Sigmoid colon (tissue), 7 donors: Measurements from ENCODE around the gene PIH1D2. TPM values are rescaled to one million over a fixed set of nuclear protein-coding genes. Genes with fewer than 3 reads are reported as not detected.
"Not testable (repeated sequence)": the region's sequence is repeated elsewhere in the genome, so short reads cannot be mapped to it uniquely, and the experiment has no call there.

ENCODE experiments used
- DNase-seq: peaks from one replicate; pipeline ENCODE4 v3.0.0-alpha.2; 2019
- H3K27ac ChIP-seq, 4 donors: fragments of 200-600 bp; sonication (generic); one replicate each; pipeline ENCODE4 v1.5.1; 2016 to 2019; ENCODE audit warnings: mild to moderate bottlenecking in 1 of 4
- H3K27me3 ChIP-seq, 3 donors: fragments of 200-600 bp; sonication (generic); one replicate each; pipeline ENCODE4 v1.5.1; 2019; ENCODE audit warnings: mild to moderate bottlenecking in 1 of 3
- H3K36me3 ChIP-seq, 4 donors: fragments of 200-600 bp; sonication (generic); one replicate each; pipeline ENCODE4 v1.5.1; 2016 to 2019
- H3K4me1 ChIP-seq, 4 donors: fragments of 200-600 bp; sonication (generic); one replicate each; pipeline ENCODE4 v1.5.1; 2017 to 2019
- H3K4me3 ChIP-seq, 4 donors: fragments of 200-600 bp; sonication (generic); one replicate each; pipeline ENCODE4 v1.5.1; 2017 to 2019; ENCODE audit warnings: mild to moderate bottlenecking in 2 of 4, moderate library complexity in 1 of 4
- H3K9me3 ChIP-seq, 4 donors: fragments of 200-600 bp in 3 of 4; sonication (generic) in 3 of 4; one replicate each; pipeline versions ENCODE4 v1.5.1 to v1.6.1; 2013 to 2019
- CTCF ChIP-seq, 4 experiments: fragments of 450-650 bp in 3 of 4; fragments of 200-600 bp in 1 of 4; IDR thresholded peaks; one replicate each; pipeline ENCODE4 v1.5.1; 2016 to 2019; ENCODE audit warnings: antibody characterized with exemption in 4 of 4, mild to moderate bottlenecking in 3 of 4, moderate library complexity in 2 of 4
- EP300 ChIP-seq, 4 donors: sonication (generic); formaldehyde crosslinking; IDR thresholded peaks; one replicate each; pipeline ENCODE4 v1.6.1; 2017; ENCODE audit warnings: antibody characterized with exemption in 4 of 4
- POLR2A ChIP-seq, 2 donors: fragments of 450-650 bp; IDR thresholded peaks; one replicate each; pipeline ENCODE4 v1.6.1; 2016; ENCODE audit warnings: antibody characterized with exemption in 2 of 2, mild to moderate bottlenecking in 2 of 2, moderate library complexity in 2 of 2
- POLR2AphosphoS5 ChIP-seq, 4 donors: sonication (generic); formaldehyde crosslinking; IDR thresholded peaks; one replicate each; pipeline ENCODE4 v1.6.1; 2017; ENCODE audit warnings: antibody characterized with exemption in 4 of 4
- WGBS, 2 donors: extraction: QIAGEN DNeasy Blood & Tissue Kit; methylation state at CpG; one replicate each; pipeline ENCODE4 v1.1.7; 2013; 5-methylcytosine and 5-hydroxymethylcytosine counted together
- intact Hi-C: fragments of 100-400 bp; cut with DNase I; formaldehyde crosslinking; loops from one replicate; pipeline ENCODE4 v1.15.1; 2023
- polyA plus RNA-seq, 3 donors: library from polyadenylated mRNA; stranded (reverse); fragments of 200-250 nt; gene quantifications; one replicate each; pipeline ENCODE4 v1.2.3, GENCODE V29; 2013
- total RNA-seq, 4 donors: library from RNA; depleted of rRNA; stranded (reverse); fragments of >200 nt; gene quantifications; one replicate each; pipeline ENCODE4 v1.1.0, GENCODE V29; 2016
- donor health status: healthy with polysubstance abuse.
- donor health status: Bipolar disorder and iron deficiency.
- donor health status: healthy.

PIH1D2 gene
- total and polyA plus RNA-seq, 7 donors = 0.60 to 3.9 (median 1.8) TPM; not detected in 1

GRCh38 chr11:112057170-112057569 lies 16.6 kb downstream of the PIH1D2 start:
- Histone ChIP-seq H3K9me3 (no peaks in the 10 kb centered on the region), H3K27ac (no peak overlapping the region), H3K4me1 (no peaks in the 10 kb centered on the region), H3K27me3 (no peaks in the 10 kb centered on the region), H3K4me3 (no peak overlapping the region), H3K36me3 (peaks cover 7 to 86% (median 40%) of the 10 kb centered on the region in 4 donors)
- 78 to 87% methylated on average over 4 of the region's 4 CpGs for WGBS, 2 donors
- intact Hi-C loops = no loop called here
- TF ChIP-seq POLR2A (IDR thresholded peaks at IDR 0.05) (no peak), EP300 (IDR thresholded peaks at IDR 0.05) (no peak)
- no peak for DNase-seq

DNA sequence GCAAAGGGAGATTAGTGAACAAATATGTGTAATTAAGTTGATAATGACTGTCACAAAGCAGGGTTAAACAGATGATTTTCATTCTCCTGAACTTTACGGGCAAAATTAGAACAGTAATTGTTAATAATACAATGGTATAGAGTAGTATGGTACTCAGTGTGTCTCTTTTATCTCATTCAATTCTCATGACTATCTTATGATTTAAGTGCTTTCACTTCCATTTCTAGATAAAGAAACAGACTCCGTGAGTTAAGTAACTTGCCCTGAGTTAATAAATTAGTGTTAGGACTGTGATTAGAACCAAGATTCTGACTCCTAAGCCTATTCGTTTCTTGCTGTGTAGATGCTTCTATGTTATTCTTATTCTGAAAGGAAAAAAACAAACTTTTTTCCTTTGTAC lies 22.0 kb downstream of the PIH1D2 start:
- H3K9me3 ChIP-seq = no peaks in the 10 kb centered on the region
- intact Hi-C loops = no loop called here
- H3K27me3 ChIP-seq = no peaks in the 10 kb centered on the region
- no peak for DNase-seq
- H3K4me1 ChIP-seq = no peaks in the 10 kb centered on the region
- TF ChIP-seq POLR2A (IDR thresholded peaks at IDR 0.05) = no peak
- no peak for TF ChIP-seq CTCF (IDR thresholded peaks at IDR 0.05)
- no peak for TF ChIP-seq EP300 (IDR thresholded peaks at IDR 0.05)
- TF ChIP-seq POLR2AphosphoS5 (IDR thresholded peaks at IDR 0.05) = no peak
- H3K36me3 ChIP-seq = peaks cover 0 to 93% (median 41%) of the 10 kb centered on the region in 4 donors
- no peak overlapping the region for H3K4me3 ChIP-seq
- H3K27ac ChIP-seq = no peak overlapping the region
- WGBS, 2 donors = 85 to 94% methylated on average over 3 of the region's 3 CpGs

DNA sequence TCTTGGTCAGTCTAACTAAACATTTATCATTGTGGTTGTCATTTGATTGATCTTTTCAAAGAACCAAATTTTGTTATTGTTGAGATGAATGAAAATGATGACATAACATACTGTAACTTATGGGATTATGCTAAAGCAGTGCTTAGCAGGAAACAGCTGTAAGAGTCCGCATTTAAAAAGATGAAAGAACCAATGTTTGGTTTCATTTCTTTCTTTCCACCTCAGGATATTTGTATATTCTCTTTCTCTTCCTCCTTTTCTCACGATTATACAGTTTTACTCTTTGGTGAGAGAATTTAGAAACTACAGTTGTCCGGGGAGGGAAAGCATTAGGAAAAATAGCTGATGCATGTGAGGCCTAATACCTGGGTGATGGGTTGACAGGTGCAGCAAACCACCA lies 23.1 kb downstream of the PIH1D2 start:
- H3K27ac ChIP-seq = no peak overlapping the region
- no peak overlapping the region for H3K4me3 ChIP-seq
- H3K27me3 ChIP-seq = no peaks in the 10 kb centered on the region
- H3K9me3 ChIP-seq = no peaks in the 10 kb centered on the region
- intact Hi-C loops = no loop called here
- DNase-seq = no peak
- no peaks in the 10 kb centered on the region for H3K4me1 ChIP-seq
- WGBS, 2 donors = 62 to 84% methylated on average over 3 of the region's 3 CpGs
- TF ChIP-seq EP300 (IDR thresholded peaks at IDR 0.05) = no peak
- no peak for TF ChIP-seq POLR2AphosphoS5 (IDR thresholded peaks at IDR 0.05)
- no peak for TF ChIP-seq POLR2A (IDR thresholded peaks at IDR 0.05)
- H3K36me3 ChIP-seq = peaks cover 0 to 94% (median 48%) of the 10 kb centered on the region in 4 donors

DNA sequence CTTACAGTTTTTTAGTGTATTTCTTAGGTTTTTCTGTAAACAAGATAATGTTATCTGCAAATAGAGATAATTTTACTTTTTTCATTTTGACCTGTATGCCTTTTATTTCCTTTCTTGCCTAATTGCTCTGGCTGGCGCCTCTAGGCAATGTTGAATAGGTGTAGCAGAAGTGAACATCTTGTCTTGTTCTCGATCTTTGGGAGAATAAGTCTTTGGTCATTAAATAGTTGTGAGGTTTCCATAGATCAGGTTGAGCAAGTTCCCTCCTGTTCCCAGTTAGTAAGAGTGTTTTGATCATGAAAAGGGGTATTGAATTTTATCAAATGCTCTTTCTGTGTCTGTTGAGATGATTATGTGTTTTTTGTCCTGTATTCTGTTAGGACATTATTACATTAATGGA lies 24.0 kb downstream of the PIH1D2 start:
- no peaks in the 10 kb centered on the region for H3K27me3 ChIP-seq
- DNase-seq = no peak
- intact Hi-C loops = no loop called here
- no peak overlapping the region for H3K4me3 ChIP-seq
- H3K9me3 ChIP-seq = no peaks in the 10 kb centered on the region
- TF ChIP-seq EP300 (IDR thresholded peaks at IDR 0.05) (no peak), POLR2A (IDR thresholded peaks at IDR 0.05) (no peak), POLR2AphosphoS5 (IDR thresholded peaks at IDR 0.05) (no peak), CTCF (IDR thresholded peaks at IDR 0.05) (no peak)
- WGBS, 2 donors = 48 to 49% methylated on average over 2 of the region's 2 CpGs
- no peaks in the 10 kb centered on the region for H3K4me1 ChIP-seq
- no peak overlapping the region for H3K27ac ChIP-seq
- H3K36me3 ChIP-seq = peaks cover 0 to 99% (median 54%) of the 10 kb centered on the region in 4 donors

DNA sequence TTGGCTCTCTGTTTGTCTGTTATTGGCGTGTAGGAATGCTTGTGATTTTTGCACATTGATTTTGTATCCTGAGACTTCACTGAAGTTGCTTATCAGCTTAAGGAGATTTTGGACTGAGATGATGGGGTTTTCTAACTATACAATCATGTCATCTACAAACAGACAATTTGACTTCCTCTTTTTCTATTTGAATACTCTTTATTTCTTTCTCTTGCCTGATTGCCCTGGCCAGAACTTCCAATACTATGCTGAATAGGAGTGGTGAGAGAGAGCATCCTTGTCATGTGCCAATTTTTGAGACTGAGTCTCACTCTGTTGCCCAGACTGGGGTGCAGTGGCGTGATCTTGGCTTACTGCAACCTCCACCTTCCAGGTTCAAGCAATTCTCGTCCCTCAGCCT lies 25.6 kb downstream of the PIH1D2 start:
- H3K4me1 ChIP-seq, intact Hi-C loops, H3K27me3 ChIP-seq, H3K4me3 ChIP-seq, H3K27ac ChIP-seq, H3K9me3 ChIP-seq, DNase-seq: not testable (repeated sequence)
- peaks cover 0 to 99% (median 46%) of the 10 kb centered on the region in 4 donors for H3K36me3 ChIP-seq
- WGBS, 2 donors = 88 to 91% methylated on average over 3 of the region's 3 CpGs

- peaks cover 0 to 98% (median 36%) of the 10 kb centered on the region in 4 donors for H3K36me3 ChIP-seq
- DNase-seq, H3K9me3 ChIP-seq, intact Hi-C loops, H3K4me1 ChIP-seq, H3K4me3 ChIP-seq, H3K27ac ChIP-seq, H3K27me3 ChIP-seq: not testable (repeated sequence)
- 99 to 100% methylated on average over 2 of the region's 2 CpGs for whole genome bisulfite sequencing, 2 donors
Observed at GRCh38 chr11:112046647-112047046, 27.2 kb downstream of the PIH1D2 start.

DNA sequence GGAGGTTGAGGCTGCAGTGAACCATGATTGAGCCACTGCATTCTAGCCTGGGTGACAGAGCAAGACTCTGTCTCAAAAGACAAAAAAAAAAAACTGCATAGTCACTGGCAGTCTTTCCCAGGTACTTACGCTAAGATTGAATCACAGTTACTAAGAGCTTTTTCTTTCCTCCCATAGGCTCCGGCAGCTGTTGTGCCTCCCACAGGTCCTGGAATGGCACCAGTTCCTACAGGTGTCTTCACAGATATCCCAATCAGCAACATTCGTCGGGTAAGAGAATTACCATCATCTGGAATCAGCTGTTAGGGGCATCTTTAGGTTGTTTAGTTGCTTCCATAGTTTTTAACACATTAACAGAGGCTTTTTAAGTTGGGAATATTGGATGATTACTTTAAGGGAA lies 28.9 kb downstream of the PIH1D2 start:
- H3K9me3 ChIP-seq = no peaks in the 10 kb centered on the region
- H3K4me1 ChIP-seq = no peaks in the 10 kb centered on the region
- H3K27me3 ChIP-seq = no peaks in the 10 kb centered on the region
- intact Hi-C loops = no loop called here
- no peak for DNase-seq
- H3K27ac ChIP-seq = no peak overlapping the region
- no peak for TF ChIP-seq POLR2AphosphoS5 (IDR thresholded peaks at IDR 0.05)
- no peak for TF ChIP-seq EP300 (IDR thresholded peaks at IDR 0.05)
- no peak for TF ChIP-seq POLR2A (IDR thresholded peaks at IDR 0.05)
- no peak for TF ChIP-seq CTCF (IDR thresholded peaks at IDR 0.05)
- no peak overlapping the region for H3K4me3 ChIP-seq
- WGBS, 2 donors = 97 to 98% methylated on average over 4 of the region's 4 CpGs
- H3K36me3 ChIP-seq = peaks cover 0 to 96% (median 38%) of the 10 kb centered on the region in 4 donors
